Neural cell (in vitro differentiated cells): Measurements from ENCODE around the gene TBX2.

Experiments used
- CTCF ChIP-seq: fragments of 450-650 bp; IDR thresholded peaks from 2 replicates; pipeline ENCODE4 v1.5.1; 2014; ENCODE audit warnings: antibody characterized with exemption, mild to moderate bottlenecking, moderate library complexity; ENCODE audit not compliant: poor library complexity, severe bottlenecking
- EP300 ChIP-seq: fragments of 450-650 bp; conservative IDR thresholded peaks from 2 replicates; pipeline ENCODE4 v1.6.1; 2014; ENCODE audit warnings: antibody characterized with exemption, mild to moderate bottlenecking, moderate library complexity; ENCODE audit not compliant: poor library complexity, severe bottlenecking
- EZH2 ChIP-seq: fragments of 200-600, 300-800 bp; shearing (Covaris generic), sonication (generic); IDR thresholded peaks from 2 replicates; pipeline ENCODE4 v1.6.1; 2014; ENCODE audit warnings: antibody characterized with exemption, low read length, borderline replicate concordance, mild to moderate bottlenecking; ENCODE audit not compliant: insufficient read depth, poor library complexity, severe bottlenecking
- POLR2AphosphoS5 ChIP-seq: IDR thresholded peaks from 2 replicates; pipeline ENCODE4 v1.6.1; 2012
- RAD21 ChIP-seq: fragments of 450-650 bp; conservative IDR thresholded peaks from 2 replicates; pipeline ENCODE4 v1.6.1; 2014; ENCODE audit warnings: antibody characterized with exemption, mild to moderate bottlenecking, moderate library complexity
- REST ChIP-seq: IDR thresholded peaks from 2 replicates; pipeline ENCODE4 v1.6.1; 2012; ENCODE audit warnings: borderline replicate concordance
- SMC3 ChIP-seq: fragments of 450-650 bp; conservative IDR thresholded peaks from 2 replicates; pipeline ENCODE4 v1.6.1; 2014; ENCODE audit warnings: antibody characterized with exemption, mild to moderate bottlenecking, moderate library complexity; ENCODE audit not compliant: poor library complexity
- TAF1 ChIP-seq: IDR thresholded peaks from 2 replicates; pipeline ENCODE4 v1.6.1; 2012; ENCODE audit warnings: low read depth

- TF ChIP-seq EZH2 (no peak), CTCF (no peak), POLR2AphosphoS5 (no peak), SMC3 (no peak), EP300 (no peak), REST (no peak), TAF1 (no peak), RAD21 (no peak)
Observed at GRCh38 chr17:61382796-61383688, 16.6 kb upstream of the TBX2 start.
